HG03064 (cell line): ENCODE measurements around the gene GLDC.
"Not testable (repeated sequence)": the region's sequence is repeated elsewhere in the genome, so short reads cannot be mapped to it uniquely, and the experiment has no call there.

ENCODE experiments used
- ATAC-seq: cut with Tn5 transposase; IDR thresholded peaks from one replicate; pipeline ENCODE4 v1.9.1; 2021; ENCODE audit warnings: low read depth; ENCODE audit not compliant: unreplicated experiment

The GLDC gene

DNA sequence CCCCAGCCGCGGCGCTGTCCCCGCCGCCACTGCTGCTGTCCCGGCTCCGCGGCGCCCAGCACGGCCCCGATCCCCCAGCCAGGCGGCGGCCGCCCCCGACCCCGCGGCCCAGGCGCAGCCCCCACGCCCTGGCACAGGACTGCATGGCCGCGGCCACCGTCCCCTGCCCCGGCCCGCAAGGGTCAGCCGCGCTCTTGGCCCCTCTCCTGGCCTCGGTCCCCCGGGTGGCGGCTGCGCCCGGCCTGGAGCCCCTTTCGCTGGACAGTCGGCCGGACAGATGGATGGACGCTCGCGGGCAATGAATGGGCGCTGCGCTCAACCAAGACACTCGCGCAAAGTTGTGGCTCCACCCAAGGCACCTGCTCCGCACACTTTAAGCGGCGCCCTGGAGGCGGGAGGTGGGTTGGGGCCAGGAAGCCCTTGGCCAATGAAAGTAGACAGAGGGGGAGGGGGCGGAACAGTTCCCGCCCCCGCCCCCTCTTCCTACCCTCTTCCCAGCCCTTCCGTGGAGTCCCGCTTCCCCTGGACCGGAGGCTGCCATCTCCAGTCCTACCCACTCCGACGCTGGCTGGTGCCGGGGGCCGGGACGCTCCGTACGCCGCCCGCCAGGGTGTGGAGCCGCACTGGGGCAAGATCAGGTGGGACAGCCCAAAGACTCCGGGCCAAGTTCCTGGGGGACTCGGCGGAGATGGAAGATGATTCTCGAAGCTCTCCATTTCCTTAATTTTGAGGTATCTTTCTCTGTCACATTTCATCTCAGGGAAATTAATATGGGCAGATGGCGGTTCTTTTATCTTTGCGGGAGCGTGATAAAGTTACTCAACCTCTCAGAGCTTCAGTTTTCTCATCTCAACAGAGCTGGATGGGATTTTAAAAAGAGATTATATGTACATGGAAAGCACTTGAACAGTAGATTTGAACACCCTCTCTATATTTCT is at the start of gene GLDC:
TSS of gene GLDC (minus strand) at position 375 of the 938 bp plus-strand sequence. CDS start at position 145, 230 bp downstream.
- peak; percentile 90 for ATAC-seq

GRCh38 chr9:6692881-6693361 is 47.4 kb upstream of the GLDC start:
- no peak for ATAC-seq

DNA sequence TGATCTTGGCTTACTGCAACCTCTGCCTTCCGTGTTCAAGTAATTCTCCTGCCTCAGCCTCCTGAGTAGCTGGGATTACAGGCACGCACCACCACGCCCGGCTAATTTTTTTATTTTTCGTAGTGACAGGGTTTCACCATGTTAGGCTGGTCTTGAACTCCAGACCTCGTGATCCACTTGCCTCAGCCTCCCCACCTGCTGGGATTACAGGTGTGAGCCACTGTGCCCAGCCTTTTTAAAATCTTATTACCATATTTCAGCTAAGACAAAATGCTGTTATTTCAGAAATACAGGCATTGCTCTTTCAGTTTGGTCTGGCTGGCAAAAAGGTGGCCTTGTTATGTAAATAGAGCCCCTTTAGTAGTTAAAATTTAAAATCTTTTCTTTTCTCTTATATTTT is 46.9 kb upstream of the GLDC start:
- ATAC-seq = no peak

DNA sequence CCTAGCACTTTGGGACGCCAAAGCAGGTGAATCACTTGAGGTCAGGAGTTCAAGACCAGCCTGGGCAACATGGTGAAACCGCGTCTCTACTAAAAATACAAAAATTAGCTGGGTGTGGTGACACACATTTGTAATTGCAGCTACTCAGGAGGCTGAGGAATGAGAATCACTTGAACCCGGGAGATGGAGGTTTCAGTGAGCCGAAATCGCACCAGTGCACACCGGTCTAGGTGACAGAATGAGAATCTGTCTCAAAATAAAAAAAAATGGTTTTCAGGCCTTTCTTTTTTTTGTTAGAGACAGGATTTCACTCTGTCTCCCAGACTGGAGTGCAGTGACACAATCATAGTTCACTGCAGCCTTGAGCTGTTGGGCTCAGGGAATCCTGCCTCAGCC is 45.1 kb upstream of the GLDC start:
- not testable (repeated sequence) for ATAC-seq

- ATAC-seq = no peak
These were observed 44.6 kb upstream of the GLDC start for GRCh38 chr9:6689893-6690674.

DNA sequence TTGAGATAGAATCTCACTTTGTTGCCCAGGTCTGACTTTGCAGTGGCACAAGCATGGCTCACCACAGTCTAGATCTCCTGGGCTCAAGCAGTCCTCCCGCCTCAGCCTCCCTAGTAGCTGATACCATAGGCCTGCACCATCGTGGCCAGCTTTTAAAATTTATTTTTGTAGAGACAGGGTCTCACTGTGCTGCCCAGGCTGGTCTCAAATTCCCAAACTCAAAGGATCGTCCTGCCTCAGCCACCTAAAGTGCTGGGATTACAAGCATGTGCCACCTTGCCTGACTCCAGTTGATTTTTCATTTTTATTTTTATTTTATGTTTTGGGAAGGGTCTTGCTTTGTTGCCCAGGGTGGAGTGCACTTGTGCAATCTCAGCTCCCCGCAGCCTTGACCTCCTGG is 41.7 kb upstream of the GLDC start:
- no peak for ATAC-seq

DNA sequence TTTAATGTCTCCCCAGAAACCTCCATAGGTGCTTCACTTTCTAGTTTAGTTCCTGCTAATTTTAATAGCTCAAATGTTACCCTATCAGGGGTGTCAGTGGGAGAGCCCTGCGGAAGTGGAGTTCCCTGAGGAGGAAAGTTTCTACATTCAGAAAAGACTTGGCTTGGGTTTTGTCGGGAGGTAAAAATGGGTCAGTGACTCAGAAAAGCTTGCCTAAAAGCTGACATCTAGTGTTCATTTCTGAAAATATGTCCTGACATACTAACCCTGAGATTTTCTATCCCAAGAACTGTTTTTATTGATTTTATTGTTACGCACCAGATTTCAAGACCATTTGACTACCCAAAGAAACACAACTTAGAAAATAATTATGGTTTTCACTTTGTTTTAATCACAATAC is 40.9 kb upstream of the GLDC start:
- ATAC-seq = no peak

GRCh38 chr9:6681957-6682501 is 36.5 kb upstream of the GLDC start:
- no peak for ATAC-seq

DNA sequence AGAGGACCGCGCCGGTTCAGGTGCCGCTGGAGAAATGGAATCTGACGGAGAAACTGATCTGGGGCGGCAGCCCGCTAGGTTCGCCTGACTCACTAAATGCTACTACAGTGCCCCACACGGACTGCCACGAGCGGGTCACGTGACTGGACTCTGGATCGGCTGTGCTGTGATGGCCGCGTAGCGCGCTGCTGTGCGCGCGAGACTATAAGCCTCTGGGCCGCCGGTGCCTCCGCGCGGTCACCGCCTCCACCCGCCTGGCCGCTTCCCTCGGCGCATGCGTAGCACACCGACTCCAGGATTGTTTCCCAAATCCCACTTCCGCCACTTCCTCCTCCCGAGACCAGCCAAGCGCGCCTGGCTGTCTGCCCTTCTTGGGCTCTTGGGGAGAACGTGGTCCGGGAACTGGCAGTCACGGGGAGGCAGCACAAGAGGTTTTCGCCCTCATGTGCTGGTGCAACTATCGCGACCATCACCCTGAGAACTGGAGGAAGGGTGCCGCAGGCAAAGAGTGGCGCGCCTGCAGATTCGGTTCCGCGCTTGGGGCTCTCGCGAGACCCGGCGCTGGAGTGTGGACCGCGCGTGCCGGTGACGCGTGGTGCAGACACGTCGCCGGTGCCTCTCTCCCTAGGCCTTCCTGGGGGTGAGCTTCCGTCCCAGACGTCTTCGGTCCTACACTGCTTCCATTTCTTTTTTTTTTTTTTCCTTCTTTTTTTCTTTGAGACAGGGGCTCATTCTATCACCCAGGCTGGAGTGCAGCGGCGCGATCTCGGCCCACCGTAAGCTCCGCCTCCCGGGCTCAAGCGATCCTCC is 35.8 kb upstream of the GLDC start:
- peak; percentile 70 for ATAC-seq

DNA sequence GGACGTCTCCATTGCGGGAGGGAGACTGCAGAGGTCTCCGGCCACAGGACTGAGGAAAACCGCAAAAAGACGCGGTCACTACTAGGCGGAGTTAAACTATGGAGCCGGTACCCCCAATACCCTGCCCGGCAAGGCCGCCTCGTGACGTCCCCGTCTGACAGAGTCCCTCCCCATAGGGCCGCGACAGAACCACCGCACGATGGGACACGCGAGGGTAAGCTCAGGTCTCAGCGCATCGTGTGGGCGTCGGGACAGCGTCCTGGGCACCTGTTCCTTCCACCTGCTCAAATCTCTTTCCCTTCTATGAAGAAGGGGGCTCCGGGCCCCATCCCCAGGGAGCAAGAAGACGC is 35.2 kb upstream of the GLDC start:
- ATAC-seq = peak; percentile 15

DNA sequence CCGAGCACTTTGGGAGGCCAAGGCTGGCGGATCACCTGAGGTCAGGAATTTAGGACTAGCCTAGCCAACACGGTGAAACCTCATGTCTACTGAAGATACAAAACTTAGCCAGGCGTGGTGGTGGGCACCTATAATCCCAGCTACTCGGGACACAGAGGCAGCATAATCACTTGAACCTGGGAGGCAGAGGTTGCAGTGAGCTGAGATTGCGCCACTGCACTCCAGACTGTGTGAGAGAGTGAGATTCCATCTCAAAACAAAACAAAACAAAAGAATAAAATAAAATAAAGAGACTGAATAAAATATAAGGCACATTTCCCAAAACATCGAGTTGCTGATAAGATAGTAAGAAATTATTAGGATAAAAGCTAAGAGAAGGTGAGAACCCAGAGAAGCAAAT is 32.3 kb upstream of the GLDC start:
- ATAC-seq = no peak

DNA sequence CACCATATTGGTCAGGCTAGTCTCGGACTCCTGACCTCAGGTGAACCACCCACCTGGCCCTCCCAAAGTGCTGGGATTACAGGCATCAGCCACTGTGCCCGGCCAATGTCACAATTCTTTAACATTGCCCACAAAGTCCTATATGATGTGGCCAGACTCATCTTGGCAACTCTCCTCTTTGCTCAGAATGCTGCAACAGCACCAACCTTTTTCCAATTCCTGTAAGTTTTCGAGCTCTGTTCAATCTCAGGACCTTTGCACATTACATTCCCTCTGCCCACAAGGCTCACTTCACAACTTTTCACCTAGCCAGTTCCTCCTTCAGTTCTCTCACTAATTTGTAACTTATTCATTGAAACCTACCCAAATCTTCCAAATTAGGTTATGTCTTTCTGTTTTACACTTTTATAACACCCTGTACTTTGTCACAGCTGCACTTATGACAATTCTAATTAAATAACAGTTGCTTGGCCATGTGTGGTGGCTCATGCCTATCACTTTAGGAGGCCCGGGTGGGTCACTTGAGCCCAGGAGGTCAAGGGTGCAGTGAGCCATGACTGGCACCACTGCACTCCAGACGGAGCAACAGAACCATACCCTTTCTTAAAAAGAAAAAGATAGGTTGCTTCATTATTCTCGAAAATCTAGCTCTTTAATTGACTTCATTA is 30.9 kb upstream of the GLDC start:
- no peak for ATAC-seq

GRCh38 chr9:6675268-6675667 is 29.7 kb upstream of the GLDC start:
- ATAC-seq = no peak

DNA sequence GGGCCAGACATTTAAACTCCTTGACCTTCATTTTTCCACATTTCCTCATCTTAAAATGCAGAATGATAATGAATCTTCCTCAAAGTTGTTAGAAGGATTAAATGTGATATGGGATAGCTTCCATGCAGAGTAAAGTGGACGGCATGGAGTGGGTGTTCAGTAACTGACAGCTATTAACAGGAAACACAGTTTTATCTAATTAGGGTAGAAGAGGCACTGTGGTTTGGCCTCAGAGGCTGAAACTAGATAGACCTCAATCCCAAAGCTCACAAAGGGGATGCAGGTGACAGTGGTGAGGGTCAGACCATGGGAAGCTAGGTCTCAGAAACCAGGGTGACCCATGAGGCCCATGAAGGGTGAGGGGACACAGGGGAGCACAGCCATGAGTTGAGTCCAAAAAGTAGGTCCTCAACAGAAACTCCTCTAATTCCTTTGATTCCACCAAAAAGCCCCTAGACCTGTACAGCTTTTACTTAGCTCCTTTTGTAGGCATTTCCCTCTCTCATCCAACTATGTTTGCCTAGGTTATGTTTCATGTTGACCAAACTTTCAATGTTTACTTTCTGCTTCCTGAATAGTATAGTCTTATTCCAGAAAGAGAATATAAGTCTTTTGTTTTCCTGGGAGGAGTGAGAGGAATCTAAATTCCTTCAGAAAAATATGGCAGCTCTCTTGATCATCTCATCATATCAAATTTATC is 27.9 kb upstream of the GLDC start:
- ATAC-seq = peak; percentile 56

- no peak for ATAC-seq
These were observed 26.6 kb upstream of the GLDC start for GRCh38 chr9:6672118-6672517.

DNA sequence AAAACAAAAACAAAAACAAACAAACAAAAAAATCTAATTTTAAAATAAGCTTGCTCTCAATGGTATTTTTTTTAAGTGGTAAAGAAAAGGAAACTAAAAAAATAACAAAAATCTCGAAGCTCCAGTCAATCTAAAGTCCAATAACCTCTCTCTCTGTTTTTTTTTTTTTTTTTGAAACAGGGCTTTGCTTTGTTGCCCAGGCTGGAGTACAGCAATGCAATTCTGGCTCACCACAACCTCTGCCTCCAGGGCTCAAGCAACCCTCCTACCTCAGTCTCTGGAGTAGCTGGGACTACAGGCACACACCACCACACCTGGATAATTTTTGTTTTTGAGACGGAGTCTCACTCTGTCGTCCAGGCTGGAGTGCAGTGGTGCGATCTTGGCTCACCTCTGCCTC is 25.9 kb upstream of the GLDC start:
- no peak for ATAC-seq

DNA sequence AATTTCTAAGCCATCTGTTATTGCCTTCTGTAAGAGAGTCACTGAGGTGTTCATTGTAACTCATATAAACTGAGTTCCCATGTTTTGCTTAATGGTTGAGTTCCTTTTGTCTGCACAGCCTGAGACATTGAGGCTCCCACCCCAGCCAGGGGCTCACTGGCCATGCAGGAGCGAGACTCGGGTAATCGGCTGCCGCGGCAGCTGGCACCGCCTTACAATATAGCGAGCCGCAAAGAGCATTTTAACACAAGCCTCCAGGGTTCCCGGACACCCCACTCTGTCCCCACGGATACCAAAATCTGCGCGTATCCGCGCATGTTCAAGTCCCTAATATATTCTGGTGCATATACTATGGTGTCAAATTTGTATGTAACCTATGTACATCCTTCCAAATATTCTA is 24.4 kb upstream of the GLDC start:
- ATAC-seq = no peak

DNA sequence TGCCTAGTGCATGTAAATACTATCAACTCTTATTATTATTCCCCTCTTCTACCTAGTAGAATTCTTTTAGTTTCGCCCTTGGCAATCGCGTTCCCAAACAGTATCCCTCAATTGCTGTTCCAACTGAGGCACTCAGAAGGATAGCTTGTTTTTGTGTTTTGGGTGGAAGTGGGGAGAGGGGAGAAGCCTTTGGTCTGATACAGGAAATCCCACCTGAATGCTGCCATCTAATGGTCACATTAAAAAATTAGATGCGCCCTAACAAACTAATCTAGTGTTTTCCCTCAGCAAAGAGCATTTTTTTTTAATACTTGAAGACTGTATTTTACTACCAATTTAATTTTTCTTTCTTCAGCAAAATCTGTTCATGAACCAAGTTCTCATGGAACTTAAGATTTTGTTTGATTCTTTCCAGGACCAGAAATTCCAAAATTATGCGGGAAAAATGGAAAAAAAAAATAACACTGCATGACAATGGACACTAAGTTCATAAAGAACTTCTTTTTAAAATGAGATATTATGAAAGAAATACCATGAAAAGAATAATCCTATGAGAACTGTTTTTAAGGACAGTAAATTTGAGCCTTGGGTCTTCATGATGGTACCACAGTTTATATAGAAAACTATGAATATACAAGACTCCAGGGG is 22.2 kb upstream of the GLDC start:
- no peak for ATAC-seq

GRCh38 chr9:6667080-6667479 is 21.6 kb upstream of the GLDC start:
- ATAC-seq = no peak
